K562 (cell line): Measurements from ENCODE around the gene USP48. TPM values are rescaled to one million over a fixed set of nuclear protein-coding genes. Genes with fewer than 3 reads are reported as not detected.
A peak's percentile ranks its signal among the peaks of the same experiment; 100 is the strongest.

ENCODE experiments used
- CXXC5 ChIP-seq: fragments of 250-450 bp; sonication (Bioruptor Pico); IDR thresholded peaks from 2 replicates; pipeline ENCODE4 v1.8.0; 2022; ENCODE audit warnings: inconsistent platforms, mild to moderate bottlenecking, moderate library complexity
- E2F3 ChIP-seq: fragments of 250-450 bp; sonication (Bioruptor Pico); IDR thresholded peaks from 2 replicates; pipeline ENCODE4 v1.4.0; 2020; ENCODE audit warnings: mild to moderate bottlenecking
- FOXJ2 ChIP-seq: fragments of 200-800 bp; sonication (Bioruptor generic); IDR thresholded peaks from 2 replicates; pipeline ENCODE4 v1.6.1; 2016; ENCODE audit warnings: missing genetic modification characterization, missing compliant biosample characterization
- HMG20B ChIP-seq: fragments of 250-450 bp; sonication (Bioruptor Pico); IDR thresholded peaks from 2 replicates; pipeline ENCODE4 v1.5.0; 2021; ENCODE audit warnings: mild to moderate bottlenecking
- KLF1 ChIP-seq: fragments of 450-650 bp; IDR thresholded peaks from 2 replicates; pipeline ENCODE4 v1.6.1; 2016; ENCODE audit warnings: missing genetic modification characterization, missing compliant biosample characterization
- NBN ChIP-seq: fragments of 450-650 bp; IDR thresholded peaks from 2 replicates; pipeline ENCODE4 v1.6.1; 2016; ENCODE audit warnings: low read depth, mild to moderate bottlenecking
- NFYB ChIP-seq: IDR thresholded peaks from 2 replicates; pipeline ENCODE4 v1.6.1; 2011; ENCODE audit warnings: mild to moderate bottlenecking, moderate library complexity; ENCODE audit not compliant: insufficient read length; ENCODE audit errors: extremely low read depth
- RCOR1 ChIP-seq, 2 experiments: IDR thresholded peaks; 2 replicates each; pipeline ENCODE4 v1.6.1; 2012; ENCODE audit warnings: low read depth in 2 of 2, low read length in 2 of 2, borderline replicate concordance in 1 of 2, improper control_type of control experiment in 1 of 2
- SIRT6 ChIP-seq: IDR thresholded peaks from one replicate; pipeline ENCODE4 v1.6.1; 2012; ENCODE audit warnings: low read depth, mild to moderate bottlenecking, control low read depth, inconsistent platforms, low read length, moderate library complexity
- SP1 ChIP-seq: sonication (generic); formaldehyde crosslinking; IDR thresholded peaks from 2 replicates; pipeline ENCODE4 v1.8.1; 2022; ENCODE audit warnings: mild to moderate bottlenecking, missing genetic modification reagents
- TFAM ChIP-seq: fragments of 250-450 bp; sonication (Bioruptor Pico); conservative IDR thresholded peaks from 2 replicates; pipeline ENCODE4 v1.5.0; 2021; ENCODE audit warnings: mild to moderate bottlenecking, moderate library complexity
- ZBTB17 ChIP-seq: fragments of 450-650 bp; formaldehyde crosslinking; IDR thresholded peaks from 2 replicates; pipeline ENCODE4 v1.4.0; 2020; ENCODE audit warnings: mild to moderate bottlenecking
- ZNF12 ChIP-seq: sonication (generic); formaldehyde crosslinking; IDR thresholded peaks from 2 replicates; pipeline ENCODE4 v1.4.0; 2020; ENCODE audit warnings: mild to moderate bottlenecking, missing genetic modification reagents
- ZNF143 ChIP-seq: sonication (generic); formaldehyde crosslinking; IDR thresholded peaks from 2 replicates; pipeline ENCODE4 v1.9.0; 2022; ENCODE audit warnings: mild to moderate bottlenecking, missing genetic modification reagents
- ZNF174 ChIP-seq: fragments of 250-450 bp; sonication (Bioruptor Pico); IDR thresholded peaks from 2 replicates; pipeline ENCODE4 v1.4.0; 2020; ENCODE audit warnings: mild to moderate bottlenecking
- ZNF830 ChIP-seq: fragments of 250-450 bp; sonication (Bioruptor Pico); IDR thresholded peaks from 2 replicates; pipeline ENCODE4 v1.5.0; 2021; ENCODE audit warnings: mild to moderate bottlenecking
- ZSCAN32 ChIP-seq: fragments of 450-650 bp; formaldehyde crosslinking; IDR thresholded peaks from 2 replicates; pipeline ENCODE4 v1.4.0; 2020; ENCODE audit warnings: mild to moderate bottlenecking, moderate library complexity
- polyA plus RNA-seq, 8 experiments: library from polyadenylated mRNA; depleted of rRNA in 4 of 8; stranded (reverse) in 5 of 8; unstranded in 3 of 8; fragments of >200 nt; fragmentation: Nextera tagmentation in 2 of 8; fragmentation: Illumina TruSeq in 1 of 8; extraction: Ambion mirVana in 2 of 8; extraction: Trizol in 1 of 8; gene quantifications; 2 replicates each; pipeline versions ENCODE4 v1.2.1 to v1.2.3, GENCODE V29; 2011 to 2014; ENCODE audit warnings: inconsistent platforms in 1 of 8, missing spikeins in 1 of 8
- total RNA-seq, 7 experiments: library from RNA; depleted of rRNA in 6 of 7; stranded (reverse); fragments of >200 nt in 6 of 7; fragmentation: Illumina TruSeq in 2 of 7; extraction: Trizol in 2 of 7; gene quantifications; 2 replicates each; pipeline versions ENCODE4 v1.2.1 to v1.2.3, GENCODE V29; 2011 to 2021; ENCODE audit warnings: low replicate concordance in 1 of 7
- TF ChIP-seq, protein P1 (sequence below): IDR thresholded peaks from 2 replicates; pipeline ENCODE4 v1.6.1; 2012; ENCODE audit warnings: low read depth, low read length, improper control_type of control experiment, borderline replicate concordance
- TF ChIP-seq, protein P2 (sequence below): sonication (generic); formaldehyde crosslinking; IDR thresholded peaks from 2 replicates; pipeline ENCODE4 v1.9.0; 2022; ENCODE audit warnings: mild to moderate bottlenecking, missing genetic modification reagents
- TF ChIP-seq, protein P3 (sequence below): sonication (generic); formaldehyde crosslinking; IDR thresholded peaks from 2 replicates; pipeline ENCODE4 v1.8.1; 2023; ENCODE audit warnings: mild to moderate bottlenecking, missing genetic modification reagents
- TF ChIP-seq, protein P4 (sequence below): sonication (generic); formaldehyde crosslinking; IDR thresholded peaks from 2 replicates; pipeline ENCODE4 v1.8.0; 2022; ENCODE audit warnings: mild to moderate bottlenecking, missing genetic modification reagents

The USP48 gene
- total and polyA plus RNA-seq, 9 of the 15 experiments (the other 6 are each of a cell fraction or from before 2014, with no cell fraction given): 23.3 to 123 (median 106) TPM

DNA sequence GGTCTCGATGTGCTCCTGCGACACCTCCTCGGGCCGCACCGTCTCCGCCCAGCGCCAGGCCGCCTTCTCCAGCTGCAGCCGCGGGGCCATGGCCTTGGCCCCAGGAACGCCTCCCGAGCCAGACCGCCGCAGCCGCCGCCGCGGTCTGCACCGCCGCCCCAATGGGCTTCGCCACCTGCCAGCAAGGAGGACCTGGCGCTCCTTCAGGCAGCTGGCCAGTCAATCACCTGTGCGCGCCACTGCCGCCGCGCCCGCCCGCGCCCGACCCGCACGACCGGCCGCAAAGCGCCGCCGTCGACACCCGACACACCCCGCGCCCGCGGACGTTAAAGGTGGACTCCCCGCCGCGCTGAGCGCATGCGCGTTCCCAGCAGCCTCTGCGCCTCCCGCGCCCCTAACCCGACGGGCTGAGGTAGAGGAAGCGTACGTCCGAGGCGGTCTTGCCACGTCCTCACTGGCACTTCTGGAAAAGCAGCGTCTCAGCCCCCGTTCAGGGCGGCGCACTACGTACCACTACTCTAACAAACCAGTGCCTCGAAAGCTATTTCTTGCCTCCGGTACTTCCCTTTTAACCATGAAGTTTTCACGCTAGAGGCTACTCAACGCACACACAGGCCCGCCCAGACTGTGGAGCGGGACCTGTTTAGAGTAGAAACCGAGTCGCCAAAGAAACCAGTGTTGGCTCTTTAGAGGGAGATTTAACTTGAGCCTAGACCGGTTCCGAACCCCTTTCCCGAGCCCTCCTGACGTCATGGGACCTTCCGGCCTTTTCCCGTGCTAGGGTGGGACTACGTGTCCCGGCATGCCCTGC, at the start of gene USP48 (continued):
- TF ChIP-seq, protein P1, sequence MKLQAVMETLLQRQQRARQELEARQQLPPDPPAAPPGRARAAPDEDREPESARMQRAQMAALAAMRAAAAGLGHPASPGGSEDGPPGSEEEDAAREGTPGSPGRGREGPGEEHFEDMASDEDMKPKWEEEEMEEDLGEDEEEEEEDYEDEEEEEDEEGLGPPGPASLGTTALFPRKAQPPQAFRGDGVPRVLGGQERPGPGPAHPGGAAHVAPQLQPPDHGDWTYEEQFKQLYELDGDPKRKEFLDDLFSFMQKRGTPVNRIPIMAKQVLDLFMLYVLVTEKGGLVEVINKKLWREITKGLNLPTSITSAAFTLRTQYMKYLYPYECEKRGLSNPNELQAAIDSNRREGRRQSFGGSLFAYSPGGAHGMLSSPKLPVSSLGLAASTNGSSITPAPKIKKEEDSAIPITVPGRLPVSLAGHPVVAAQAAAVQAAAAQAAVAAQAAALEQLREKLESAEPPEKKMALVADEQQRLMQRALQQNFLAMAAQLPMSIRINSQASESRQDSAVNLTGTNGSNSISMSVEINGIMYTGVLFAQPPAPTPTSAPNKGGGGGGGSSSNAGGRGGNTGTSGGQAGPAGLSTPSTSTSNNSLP: no peak
- 0 out of 2 replicates have a peak, but pooled peaks have one; percentile 5 for TF ChIP-seq ZNF12 (CRISPR knock-in tag)
- peak; percentile 49 for TF ChIP-seq NBN
- no peak for TF ChIP-seq TFAM
- peak; percentile 79; the same call in 1 of the 2 replicates for TF ChIP-seq ZBTB17
- peak; percentile 61 for TF ChIP-seq KLF1
- TF ChIP-seq, protein P2, sequence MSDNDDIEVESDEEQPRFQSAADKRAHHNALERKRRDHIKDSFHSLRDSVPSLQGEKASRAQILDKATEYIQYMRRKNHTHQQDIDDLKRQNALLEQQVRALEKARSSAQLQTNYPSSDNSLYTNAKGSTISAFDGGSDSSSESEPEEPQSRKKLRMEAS (CRISPR knock-in tag): peak; percentile 85
- no peak for TF ChIP-seq NFYB
- no peak for TF ChIP-seq ZNF174 (CRISPR knock-in tag)
- 0 out of 4 replicates have a peak, but pooled peaks have one; percentile 15 to 59 for TF ChIP-seq RCOR1 (IDR thresholded peaks at IDR 0.05; ENCODE audit: borderline replicate concordance in 1 of 2, low read depth in 2 of 2, low read length in 2 of 2)
- no peak; the same call in 1 of the 2 replicates for TF ChIP-seq ZNF143
- TF ChIP-seq CXXC5: peak; percentile 83
- TF ChIP-seq, protein P3, sequence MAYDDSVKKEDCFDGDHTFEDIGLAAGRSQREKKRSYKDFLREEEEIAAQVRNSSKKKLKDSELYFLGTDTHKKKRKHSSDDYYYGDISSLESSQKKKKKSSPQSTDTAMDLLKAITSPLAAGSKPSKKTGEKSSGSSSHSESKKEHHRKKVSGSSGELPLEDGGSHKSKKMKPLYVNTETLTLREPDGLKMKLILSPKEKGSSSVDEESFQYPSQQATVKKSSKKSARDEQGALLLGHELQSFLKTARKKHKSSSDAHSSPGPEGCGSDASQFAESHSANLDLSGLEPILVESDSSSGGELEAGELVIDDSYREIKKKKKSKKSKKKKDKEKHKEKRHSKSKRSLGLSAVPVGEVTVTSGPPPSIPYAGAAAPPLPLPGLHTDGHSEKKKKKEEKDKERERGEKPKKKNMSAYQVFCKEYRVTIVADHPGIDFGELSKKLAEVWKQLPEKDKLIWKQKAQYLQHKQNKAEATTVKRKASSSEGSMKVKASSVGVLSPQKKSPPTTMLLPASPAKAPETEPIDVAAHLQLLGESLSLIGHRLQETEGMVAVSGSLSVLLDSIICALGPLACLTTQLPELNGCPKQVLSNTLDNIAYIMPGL (CRISPR knock-in tag): peak; percentile 88
- TF ChIP-seq ZNF830 (CRISPR knock-in tag): peak; percentile 39; the same call in 1 of the 2 replicates
- peak; percentile 83 for TF ChIP-seq E2F3 (CRISPR knock-in tag)
- no peak for TF ChIP-seq SP1 (CRISPR knock-in tag)
- no peak; the same call in 1 of the 2 replicates for TF ChIP-seq HMG20B (CRISPR knock-in tag)
- TF ChIP-seq ZSCAN32 (CRISPR knock-in tag): no peak
- TF ChIP-seq FOXJ2: no peak; the same call in 1 of the 2 replicates
- TF ChIP-seq, protein P4, sequence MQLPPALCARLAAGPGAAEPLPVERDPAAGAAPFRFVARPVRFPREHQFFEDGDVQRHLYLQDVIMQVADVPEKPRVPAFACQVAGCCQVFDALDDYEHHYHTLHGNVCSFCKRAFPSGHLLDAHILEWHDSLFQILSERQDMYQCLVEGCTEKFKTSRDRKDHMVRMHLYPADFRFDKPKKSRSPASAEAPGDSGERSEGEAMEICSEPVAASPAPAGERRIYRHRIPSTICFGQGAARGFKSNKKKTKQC (CRISPR knock-in tag): peak; percentile 16
- peak; percentile 69 for TF ChIP-seq SIRT6
